ENCODE results near the gene TMEM38B.
"Not testable (repeated sequence)": the region's sequence is repeated elsewhere in the genome, so short reads cannot be mapped to it uniquely, and the experiment has no call there.

TMEM38B gene

GRCh38 chr9:105681724-105682123 is 12.6 kb upstream of the TMEM38B start:
- no peak for DNase-seq

GRCh38 chr9:105683688-105684275 is 10.6 kb upstream of the TMEM38B start:
- DNase-seq: no peak

GRCh38 chr9:105686936-105687335 is 7.4 kb upstream of the TMEM38B start:
- DNase-seq: no peak

GRCh38 chr9:105690742-105691141 is 3.6 kb upstream of the TMEM38B start:
- DNase-seq: no peak

- no peak for DNase-seq
These were observed 729 bp upstream of the TMEM38B start for GRCh38 chr9:105693435-105694189.

- no peak for DNase-seq
These were observed 674 bp downstream of the TMEM38B start for GRCh38 chr9:105694848-105695581.

- no peak for DNase-seq
These were observed 2.0 kb downstream of the TMEM38B start for GRCh38 chr9:105696219-105696793.

GRCh38 chr9:105697871-105698270 is 3.5 kb downstream of the TMEM38B start:
- DNase-seq: no peak

GRCh38 chr9:105698348-105698870 is 4.1 kb downstream of the TMEM38B start:
- DNase-seq: no peak

- no peak for DNase-seq
These were observed 6.3 kb downstream of the TMEM38B start for GRCh38 chr9:105700668-105701067.

- DNase-seq: no peak
These were observed 6.8 kb downstream of the TMEM38B start for GRCh38 chr9:105701145-105701544.

- DNase-seq: no peak
These were observed 7.9 kb downstream of the TMEM38B start for GRCh38 chr9:105702207-105702606.

- not testable (repeated sequence) for DNase-seq
These were observed 9.3 kb downstream of the TMEM38B start for GRCh38 chr9:105703638-105704037.

GRCh38 chr9:105706156-105706555 is 11.8 kb downstream of the TMEM38B start:
- no peak for DNase-seq

GRCh38 chr9:105708405-105708804 is 14.1 kb downstream of the TMEM38B start:
- no peak for DNase-seq

- DNase-seq: no peak
These were observed 16.3 kb downstream of the TMEM38B start for GRCh38 chr9:105710638-105711037.

- DNase-seq: no peak
These were observed 17.5 kb downstream of the TMEM38B start for GRCh38 chr9:105711867-105712266.

GRCh38 chr9:105712297-105712696 is 18.0 kb downstream of the TMEM38B start:
- DNase-seq: no peak

- DNase-seq: no peak
These were observed 18.4 kb downstream of the TMEM38B start for GRCh38 chr9:105712773-105713172.

- no peak for DNase-seq
These were observed 19.1 kb downstream of the TMEM38B start for GRCh38 chr9:105713260-105714019.

GRCh38 chr9:105714020-105714331 is 19.6 kb downstream of the TMEM38B start:
- DNase-seq: no peak

GRCh38 chr9:105716146-105716545 is 21.8 kb downstream of the TMEM38B start:
- DNase-seq: no peak

- DNase-seq: no peak
These were observed 27.8 kb downstream of the TMEM38B start for GRCh38 chr9:105722099-105722498.
